ENCODE measurements around the gene TAT. TPM values are rescaled to one million over a fixed set of nuclear protein-coding genes. Genes with fewer than 3 reads are reported as not detected.

Gene TAT
- total RNA-seq, 1 donor from 2014 or later, result not detected

GRCh38 chr16:71542377-71542776 lies 34.5 kb downstream of the TAT start:
- DNase-seq (ENCODE audit: low spot score), result no peak

GRCh38 chr16:71537643-71538042 lies 39.2 kb downstream of the TAT start:
- no peak for DNase-seq (ENCODE audit: low spot score)

- DNase-seq (ENCODE audit: low spot score), result no peak
Measured at GRCh38 chr16:71536752-71537499, 40.0 kb downstream of the TAT start.

- no peak for DNase-seq (ENCODE audit: low spot score)
Measured at GRCh38 chr16:71532366-71532765, 44.5 kb downstream of the TAT start.

- no peak for DNase-seq (ENCODE audit: low spot score)
Measured at GRCh38 chr16:71528863-71529262, 48.0 kb downstream of the TAT start.

- no peak for DNase-seq (ENCODE audit: low spot score)
Measured at GRCh38 chr16:71528257-71528656, 48.6 kb downstream of the TAT start.

- no peak for DNase-seq (ENCODE audit: low spot score)
Measured at GRCh38 chr16:71526111-71526631, 50.7 kb downstream of the TAT start, which contains the start of gene CHST4. TSS of gene CHST4 (plus strand) at chr16:71526426. CDS start at chr16:71536678, 10,252 bp downstream.

- DNase-seq (ENCODE audit: low spot score), result no peak
Measured at GRCh38 chr16:71524566-71525553, 52.0 kb downstream of the TAT start.

GRCh38 chr16:71520550-71520949 lies 56.3 kb downstream of the TAT start:
- DNase-seq (ENCODE audit: low spot score), result no peak

Other genes with a start within 250 kb of the TAT start
- 190 TPM for gene CALB2, start 218.4 kb downstream of the TAT start, total RNA-seq
- gene TLE7, start 135.0 kb downstream of the TAT start, total RNA-seq, result not detected
- gene ZNF23, start 114.8 kb downstream of the TAT start, total RNA-seq, result 10.9 TPM
- gene ZNF19, start 87.8 kb downstream of the TAT start, total RNA-seq, result 6.7 TPM
- 0.26 TPM for gene CHST4, start 50.7 kb downstream of the TAT start, total RNA-seq
- gene MARVELD3, start 49.1 kb upstream of the TAT start, total RNA-seq, result not detected
- 16.5 TPM for gene PHLPP2, start 147.6 kb upstream of the TAT start, total RNA-seq
- 95.8 TPM for gene AP1G1, start 231.7 kb upstream of the TAT start, total RNA-seq

Measured in mesenteric fat pad (tissue), 1 donor.